Measurements from ENCODE around the gene OBP2A. TPM values are rescaled to one million over a fixed set of nuclear protein-coding genes. Genes with fewer than 3 reads are reported as not detected.

The OBP2A gene
- total RNA-seq, 1 donor from 2014 or later: not detected

DNA sequence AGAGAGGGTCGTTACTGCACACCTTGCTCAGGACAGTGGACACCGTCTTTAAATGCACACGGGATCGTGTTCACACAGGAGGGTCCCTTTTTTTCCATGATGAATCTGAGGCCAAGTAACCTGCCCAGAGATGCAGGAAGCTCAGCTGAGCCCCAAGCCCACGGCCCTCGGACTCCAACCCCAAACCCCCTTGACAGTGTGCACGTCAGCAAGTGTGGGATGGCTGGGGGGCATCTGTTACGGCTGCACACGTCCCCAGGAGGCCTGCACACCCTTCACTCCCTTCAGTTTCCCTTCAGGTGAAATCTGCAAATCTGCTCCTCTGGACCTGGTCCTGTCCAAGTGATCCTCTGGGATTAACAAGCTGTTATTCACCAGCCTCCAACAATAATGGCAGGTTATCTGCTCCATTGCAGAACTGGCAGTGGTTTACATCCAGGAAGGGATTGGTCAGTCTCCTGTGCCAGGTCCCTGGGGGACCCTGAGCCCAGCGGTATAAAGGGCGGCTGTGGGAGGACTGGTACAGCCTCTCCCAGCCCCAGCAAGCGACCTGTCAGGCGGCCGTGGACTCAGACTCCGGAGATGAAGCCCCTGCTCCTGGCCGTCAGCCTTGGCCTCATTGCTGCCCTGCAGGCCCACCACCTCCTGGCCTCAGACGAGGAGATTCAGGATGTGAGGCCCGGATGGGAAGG is 24.9 kb upstream of the OBP2A start, which contains the start of gene LCN1:
Gene LCN1, plus strand, starts transcription at position 525 of the 692 bp plus-strand sequence. Its CDS starts 58 bp downstream, at position 583.
- TF ChIP-seq, protein P1, sequence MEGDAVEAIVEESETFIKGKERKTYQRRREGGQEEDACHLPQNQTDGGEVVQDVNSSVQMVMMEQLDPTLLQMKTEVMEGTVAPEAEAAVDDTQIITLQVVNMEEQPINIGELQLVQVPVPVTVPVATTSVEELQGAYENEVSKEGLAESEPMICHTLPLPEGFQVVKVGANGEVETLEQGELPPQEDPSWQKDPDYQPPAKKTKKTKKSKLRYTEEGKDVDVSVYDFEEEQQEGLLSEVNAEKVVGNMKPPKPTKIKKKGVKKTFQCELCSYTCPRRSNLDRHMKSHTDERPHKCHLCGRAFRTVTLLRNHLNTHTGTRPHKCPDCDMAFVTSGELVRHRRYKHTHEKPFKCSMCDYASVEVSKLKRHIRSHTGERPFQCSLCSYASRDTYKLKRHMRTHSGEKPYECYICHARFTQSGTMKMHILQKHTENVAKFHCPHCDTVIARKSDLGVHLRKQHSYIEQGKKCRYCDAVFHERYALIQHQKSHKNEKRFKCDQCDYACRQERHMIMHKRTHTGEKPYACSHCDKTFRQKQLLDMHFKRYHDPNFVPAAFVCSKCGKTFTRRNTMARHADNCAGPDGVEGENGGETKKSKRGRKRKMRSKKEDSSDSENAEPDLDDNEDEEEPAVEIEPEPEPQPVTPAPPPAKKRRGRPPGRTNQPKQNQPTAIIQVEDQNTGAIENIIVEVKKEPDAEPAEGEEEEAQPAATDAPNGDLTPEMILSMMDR (IDR thresholded peaks at IDR 0.05; ENCODE audit: borderline replicate concordance): no peak
- H3K9me3 ChIP-seq (replicated peaks): no peaks in the 10 kb centered on the region
- no peak for DNase-seq
- intact Hi-C loops (cut with micrococcal nuclease): no loop called here
- no peak within 1 kb of the TSS for H3K4me3 ChIP-seq
- no peaks in the 10 kb centered on the region for H3K36me3 ChIP-seq
- H3K27me3 ChIP-seq (ENCODE audit: low read depth): peaks cover 50% of the 10 kb centered on the region
- H3K4me1 ChIP-seq: no peaks in the 10 kb centered on the region
- no peak within 1 kb of the TSS for H3K27ac ChIP-seq (replicated peaks)

DNA sequence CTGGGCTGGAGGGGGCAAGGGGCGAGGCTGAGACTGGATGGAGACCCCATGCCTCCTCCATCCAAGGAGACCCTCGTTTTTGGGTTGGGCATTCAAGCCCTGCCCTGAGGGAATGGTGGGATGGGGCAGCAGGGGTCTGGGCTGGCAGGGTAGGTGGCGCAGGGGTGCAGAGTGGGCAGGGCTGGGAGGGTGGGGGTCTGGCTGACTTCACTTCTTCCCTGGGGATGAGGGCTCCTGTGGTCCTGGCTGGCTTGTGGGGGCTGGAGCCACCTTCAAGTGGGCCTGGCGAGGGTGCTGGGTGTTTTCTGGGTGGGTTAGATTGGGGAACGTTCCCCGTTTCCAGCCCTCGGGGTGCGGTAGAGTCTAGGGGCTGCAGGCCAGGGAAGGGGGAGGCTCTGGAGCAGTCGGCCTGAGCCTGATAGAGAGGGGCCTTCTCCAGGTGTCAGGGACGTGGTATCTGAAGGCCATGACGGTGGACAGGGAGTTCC is 24.3 kb upstream of the OBP2A start:
- TF ChIP-seq, protein P1 (IDR thresholded peaks at IDR 0.05; ENCODE audit: borderline replicate concordance): no peak
- Histone ChIP-seq H3K4me3 (no peak overlapping the region), H3K9me3 (replicated peaks) (no peaks in the 10 kb centered on the region), H3K36me3 (no peaks in the 10 kb centered on the region), H3K27ac (replicated peaks) (no peak overlapping the region), H3K27me3 (ENCODE audit: low read depth) (peaks cover 56% of the 10 kb centered on the region), H3K4me1 (no peaks in the 10 kb centered on the region)
- intact Hi-C loops (cut with micrococcal nuclease): no loop called here
- no peak for DNase-seq

DNA sequence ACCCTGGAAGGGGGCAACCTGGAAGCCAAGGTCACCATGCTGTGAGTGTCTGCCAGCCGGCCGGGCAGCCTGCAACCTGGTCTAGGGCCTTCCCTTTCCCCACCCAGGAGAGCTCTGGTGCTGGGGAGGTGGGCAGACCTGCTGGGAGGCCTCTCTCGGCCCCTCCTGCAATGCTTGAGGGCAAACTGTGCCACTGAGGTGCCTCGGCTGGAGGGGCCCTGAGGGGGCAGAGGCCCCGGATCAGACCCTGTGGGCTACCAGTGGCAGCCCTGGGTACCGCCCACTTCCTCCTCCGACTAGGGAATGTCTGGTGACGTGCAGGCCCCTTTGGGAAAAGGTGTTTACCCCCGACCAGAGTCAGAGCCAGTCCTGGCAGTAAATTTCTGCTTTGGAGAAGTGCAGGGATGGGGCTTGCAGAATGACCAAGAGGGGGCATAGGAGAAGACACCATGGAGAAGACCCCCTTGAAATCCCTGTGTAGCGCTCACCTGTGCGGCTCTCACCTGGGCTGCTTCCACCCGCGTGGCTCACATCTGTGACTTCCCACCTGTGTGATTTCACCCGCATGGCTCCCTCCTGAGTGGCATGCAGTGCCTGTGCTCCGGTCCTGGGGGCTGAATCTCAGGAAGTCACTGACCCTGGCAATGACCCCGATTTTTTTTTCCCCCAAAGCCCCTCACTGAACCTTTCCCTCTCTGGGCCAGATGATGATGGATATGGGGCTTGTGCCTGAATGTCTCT is 23.6 kb upstream of the OBP2A start:
- intact Hi-C loops (cut with micrococcal nuclease): no loop called here
- peaks cover 63% of the 10 kb centered on the region for H3K27me3 ChIP-seq (ENCODE audit: low read depth)
- no peak for DNase-seq

DNA sequence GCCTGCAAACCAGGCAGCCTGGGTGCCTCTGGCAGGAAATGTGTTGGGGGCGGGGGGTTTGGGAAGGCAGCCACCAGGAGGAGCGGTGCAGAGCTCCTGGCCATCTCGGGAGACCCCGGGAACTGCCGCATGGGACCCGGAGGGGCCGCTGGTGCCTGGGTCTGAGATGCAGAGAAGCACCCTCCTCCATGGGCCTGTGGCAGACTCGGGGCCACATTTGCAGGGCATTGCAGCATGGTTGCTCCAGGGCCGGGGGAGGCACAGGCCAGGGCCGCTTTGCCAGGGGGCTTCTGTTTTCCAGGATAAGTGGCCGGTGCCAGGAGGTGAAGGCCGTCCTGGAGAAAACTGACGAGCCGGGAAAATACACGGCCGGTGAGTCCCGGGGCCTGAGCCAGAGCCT is 23.0 kb upstream of the OBP2A start:
- Histone ChIP-seq H3K27me3 (ENCODE audit: low read depth) (peaks cover 67% of the 10 kb centered on the region), H3K4me1 (no peaks in the 10 kb centered on the region), H3K27ac (replicated peaks) (no peak overlapping the region), H3K9me3 (replicated peaks) (no peaks in the 10 kb centered on the region), H3K4me3 (no peak overlapping the region), H3K36me3 (no peaks in the 10 kb centered on the region)
- TF ChIP-seq, protein P1 (IDR thresholded peaks at IDR 0.05; ENCODE audit: borderline replicate concordance): no peak
- DNase-seq: no peak
- intact Hi-C loops (cut with micrococcal nuclease): no loop called here

More for the DNA sequence above, 23.6 kb upstream of the OBP2A start:
- Histone ChIP-seq H3K27ac (replicated peaks) (no peak overlapping the region), H3K4me1 (no peaks in the 10 kb centered on the region), H3K9me3 (replicated peaks) (no peaks in the 10 kb centered on the region), H3K36me3 (no peaks in the 10 kb centered on the region), H3K4me3 (no peak overlapping the region)
- TF ChIP-seq, protein P1 (IDR thresholded peaks at IDR 0.05; ENCODE audit: borderline replicate concordance): no peak

DNA sequence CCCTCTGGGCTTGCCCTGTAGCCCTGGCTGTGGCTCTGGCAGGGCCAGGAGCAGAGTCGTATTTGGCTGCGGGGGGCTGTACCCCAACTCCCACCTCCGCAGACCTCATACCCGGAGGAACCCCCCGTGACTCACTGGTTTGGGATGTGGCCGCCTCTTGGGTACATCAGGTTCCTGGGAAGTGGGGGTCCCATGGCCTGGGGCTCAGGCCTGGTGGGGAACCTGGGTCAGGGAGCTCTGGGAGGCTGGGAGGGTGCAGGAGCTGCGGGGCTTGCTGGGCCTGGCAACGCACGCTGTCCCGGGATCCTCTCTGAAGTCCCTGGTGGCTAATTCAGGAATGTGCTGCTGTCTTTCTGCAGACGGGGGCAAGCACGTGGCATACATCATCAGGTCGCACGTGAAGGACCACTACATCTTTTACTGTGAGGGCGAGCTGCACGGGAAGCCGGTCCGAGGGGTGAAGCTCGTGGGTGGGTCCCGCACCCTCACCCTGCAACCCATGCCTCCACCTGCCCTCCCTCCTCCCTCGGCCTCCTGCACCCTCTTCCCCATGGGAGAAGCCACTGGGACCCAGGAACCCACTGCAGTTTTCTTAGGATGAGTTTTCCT is 22.3 kb upstream of the OBP2A start:
- TF ChIP-seq, protein P1 (IDR thresholded peaks at IDR 0.05; ENCODE audit: borderline replicate concordance): no peak
- Histone ChIP-seq H3K4me1 (no peaks in the 10 kb centered on the region), H3K4me3 (no peak overlapping the region), H3K27ac (replicated peaks) (no peak overlapping the region), H3K9me3 (replicated peaks) (no peaks in the 10 kb centered on the region), H3K36me3 (no peaks in the 10 kb centered on the region), H3K27me3 (ENCODE audit: low read depth) (peaks cover 71% of the 10 kb centered on the region)
- DNase-seq: no peak
- intact Hi-C loops (cut with micrococcal nuclease): no loop called here
